A549 treated with ZK216348 at 1 μM for 4 hours (cell line): Measurements from ENCODE around the gene C1GALT1C1L. TPM values are rescaled to one million over a fixed set of nuclear protein-coding genes. Genes with fewer than 3 reads are reported as not detected.

Source experiments
- total RNA-seq: library from RNA; stranded (reverse); fragments of 200-300 nt; extraction: Qiagen RNA extraction; gene quantifications from 5 replicates; pipeline ENCODE4 v1.2.3, GENCODE V29; 2022; ENCODE audit warnings: low read depth

Gene C1GALT1C1L
- total RNA-seq: 1.6 to 2.8 TPM (median 1.9 TPM) in 5 replicates

GRCh38 chr2:43676322-43677050, at the start of gene C1GALT1C1L:
C1GALT1C1L (minus strand) TSS chr2:43676429; CDS start chr2:43676322, 107 bp downstream.

DNA sequence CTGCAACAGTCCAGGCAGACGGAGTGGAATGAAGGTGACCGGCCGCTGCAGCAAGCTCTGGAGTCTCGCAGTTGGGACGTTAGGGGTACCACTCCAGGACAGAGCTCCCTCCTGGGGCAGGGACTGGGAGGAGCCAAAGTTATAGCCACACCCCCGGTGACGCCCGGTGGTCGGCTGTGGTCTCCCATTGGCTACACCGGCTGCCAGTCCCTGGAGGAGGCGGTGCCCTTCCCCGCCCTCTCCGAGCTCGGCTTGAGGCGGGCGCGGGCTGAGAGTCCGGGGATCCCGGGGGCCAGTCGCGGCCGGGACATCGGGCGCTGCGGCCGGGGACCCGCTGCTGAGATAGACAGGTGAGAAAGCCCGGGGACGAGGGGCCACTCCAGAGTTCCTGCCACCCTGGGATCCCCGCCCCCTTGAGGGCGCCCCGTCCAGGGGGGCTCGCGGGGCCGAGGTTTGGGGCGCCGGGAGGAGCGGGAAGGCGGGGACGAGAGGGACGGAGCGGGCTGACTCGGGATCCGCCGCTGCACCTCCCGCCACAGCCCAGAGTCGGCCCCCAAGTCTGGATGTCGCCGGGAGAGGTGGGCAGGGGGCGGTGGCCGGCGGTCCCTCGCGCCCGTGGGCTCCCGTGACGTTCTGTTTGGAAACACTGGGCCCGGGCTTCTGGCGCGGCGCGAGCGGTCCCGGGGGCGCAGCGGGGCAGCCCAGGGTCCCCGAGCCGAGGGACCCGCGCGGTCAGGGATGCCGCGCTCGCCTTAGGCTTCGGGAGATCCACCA, 39.0 kb downstream of the C1GALT1C1L start, which contains the start of gene PLEKHH2:
Gene PLEKHH2, plus strand, starts transcription at position 231 of the 774 bp plus-strand sequence. CDS start 7,414 bp downstream, outside the sequence.

Other genes starting within 250 kb of the C1GALT1C1L start
- 17.0 to 25.1 TPM (median 22.8 TPM) in 5 replicates for gene THADA, start 80.4 kb downstream of the C1GALT1C1L start, total RNA-seq
- 0.89 to 1.8 TPM (median 1.5 TPM) in 5 replicates for gene PLEKHH2, start 39.2 kb downstream of the C1GALT1C1L start, total RNA-seq
- gene DYNC2LI1, start 97.6 kb upstream of the C1GALT1C1L start, total RNA-seq: 12.6 to 25.6 TPM (median 15.2 TPM) in 5 replicates
- not detected in 5 replicates for gene ABCG5, start 162.4 kb upstream of the C1GALT1C1L start, total RNA-seq
- not detected in 5 replicates for gene ABCG8, start 162.5 kb upstream of the C1GALT1C1L start, total RNA-seq